ENCODE results near the gene PRR20G. TPM values are rescaled to one million over a fixed set of nuclear protein-coding genes. Genes with fewer than 3 reads are reported as not detected.

PRR20G gene
- total RNA-seq, 1 experiment from 2014 or later: 0.30 TPM

GRCh38 chr3:127336101-127336500 is 48.3 kb upstream of the PRR20G start:
- ATAC-seq (no peak), DNase-seq (ENCODE audit: low read depth, low spot score) (no peak)
- Histone ChIP-seq H3K27ac (ENCODE audit: low read depth, low read length) (no peak overlapping the region), H3K4me2 (ENCODE audit: low read length) (no peak overlapping the region), H3K9me3 (ENCODE audit: control insufficient read depth in 1 of 2, insufficient read depth in 1 of 2, low read depth in 1 of 2, low read length in 2 of 2) (no peaks in the 10 kb centered on the region), H3K4me1 (ENCODE audit: control insufficient read depth in 1 of 2, insufficient read depth in 2 of 2, low read length in 2 of 2) (no peaks in the 10 kb centered on the region), H3K79me2 (ENCODE audit: insufficient read depth, low read length) (no peaks in the 10 kb centered on the region), H4K20me1 (ENCODE audit: insufficient read depth) (no peaks in the 10 kb centered on the region), H3K36me3 (ENCODE audit: control insufficient read depth in 1 of 2, insufficient read depth in 2 of 2, low read length in 2 of 2) (no peaks in the 10 kb centered on the region), H3K27me3 (ENCODE audit: insufficient read depth, low read length) (no peaks in the 10 kb centered on the region), H3K4me3 (replicated peaks in 1 of 2; ENCODE audit: low read depth in 1 of 2, low read length in 2 of 2) (no peak overlapping the region), H3K9ac (ENCODE audit: low read length) (no peak overlapping the region), H2AFZ (ENCODE audit: low read depth, low read length, poor library complexity, severe bottlenecking) (no peak overlapping the region), H3K9me2 (ENCODE audit: insufficient read depth) (no peaks in the 10 kb centered on the region)
- ChIA-PET RAD21 (ENCODE audit: low non-redundant PET in 1 of 2, low total read pairs in 2 of 2, uncharacterized antibody in 2 of 2, unreplicated experiment in 2 of 2) (no interaction called here), CTCF (no interaction called here), POLR2A (no interaction called here)
- no TSS peak for BruUV-seq (replicated peaks)
- intact Hi-C loops (cut with micrococcal nuclease): no loop called here
- TF ChIP-seq SIN3A (IDR thresholded peaks at IDR 0.05; ENCODE audit: low read depth) (no peak), ZFX (IDR thresholded peaks at IDR 0.05) (no peak), CTCF (IDR thresholded peaks at IDR 0.05 in 2 of 3, conservative IDR thresholded peaks at IDR 0.05 in 1 of 3; ENCODE audit: borderline replicate concordance in 1 of 3, insufficient read depth in 1 of 3, low read depth in 2 of 3, low read length in 2 of 3) (no peak), ZBTB33 (IDR thresholded peaks at IDR 0.05; ENCODE audit: extremely low read depth, insufficient replicate concordance, low read length) (no peak)

GRCh38 chr3:127330385-127330784 is 42.5 kb upstream of the PRR20G start:
- Histone ChIP-seq H3K4me1 (ENCODE audit: control insufficient read depth in 1 of 2, insufficient read depth in 2 of 2, low read length in 2 of 2) (no peaks in the 10 kb centered on the region), H3K4me3 (replicated peaks in 1 of 2; ENCODE audit: low read depth in 1 of 2, low read length in 2 of 2) (no peak overlapping the region), H3K36me3 (ENCODE audit: control insufficient read depth in 1 of 2, insufficient read depth in 2 of 2, low read length in 2 of 2) (no peaks in the 10 kb centered on the region), H3K9ac (ENCODE audit: low read length) (no peak overlapping the region), H2AFZ (ENCODE audit: low read depth, low read length, poor library complexity, severe bottlenecking) (no peak overlapping the region), H3K27me3 (ENCODE audit: insufficient read depth, low read length) (peaks cover 17% of the 10 kb centered on the region; the same call in 1 of the 2 replicates), H3K9me2 (ENCODE audit: insufficient read depth) (no peaks in the 10 kb centered on the region), H4K20me1 (ENCODE audit: insufficient read depth) (no peaks in the 10 kb centered on the region), H3K79me2 (ENCODE audit: insufficient read depth, low read length) (no peaks in the 10 kb centered on the region), H3K9me3 (ENCODE audit: control insufficient read depth in 1 of 2, insufficient read depth in 1 of 2, low read depth in 1 of 2, low read length in 2 of 2) (0 out of 4 replicates have a peak, but pooled peaks cover 0 to 3% of the 10 kb centered on the region in 2 experiments), H3K27ac (ENCODE audit: low read depth, low read length) (no peak overlapping the region), H3K4me2 (ENCODE audit: low read length) (no peak overlapping the region)
- ChIA-PET CTCF (no interaction called here), POLR2A (no interaction called here), RAD21 (ENCODE audit: low non-redundant PET in 1 of 2, low total read pairs in 2 of 2, uncharacterized antibody in 2 of 2, unreplicated experiment in 2 of 2) (no interaction called here)
- no TSS peak for BruUV-seq (replicated peaks)
- ATAC-seq: no peak
- no peak for DNase-seq (ENCODE audit: low read depth, low spot score)
- intact Hi-C loops (cut with micrococcal nuclease): no loop called here
- TF ChIP-seq POLR2AphosphoS5 (IDR thresholded peaks at IDR 0.05; ENCODE audit: low read depth, low read length): no peak
- no peak for TF ChIP-seq MAX (IDR thresholded peaks at IDR 0.05)
- no peak for TF ChIP-seq ZBTB33 (IDR thresholded peaks at IDR 0.05; ENCODE audit: extremely low read depth, insufficient replicate concordance, low read length)
- TF ChIP-seq FOSL1 (IDR thresholded peaks at IDR 0.05; ENCODE audit: low read depth): no peak
- TF ChIP-seq REST (IDR thresholded peaks at IDR 0.05; ENCODE audit: low read depth): no peak
